Amniotic stem cell (primary cell): ENCODE results near the gene CCDC80.
"Not testable (repeated sequence)": the region's sequence is repeated elsewhere in the genome, so short reads cannot be mapped to it uniquely, and the experiment has no call there.

Source experiments
- DNase-seq: peaks from one replicate; lab custom pipeline; 2025; lab: John Stamatoyannopoulos, UW

CCDC80 gene

GRCh38 chr3:112583105-112583504, 57.8 kb downstream of the CCDC80 start:
- no peak for DNase-seq

- peak; percentile 24 for DNase-seq
Measured at GRCh38 chr3:112582244-112582874, 58.6 kb downstream of the CCDC80 start.

- DNase-seq: no peak
Measured at GRCh38 chr3:112579697-112580096, 61.2 kb downstream of the CCDC80 start.

- no peak for DNase-seq
Measured at GRCh38 chr3:112579232-112579631, 61.7 kb downstream of the CCDC80 start.

- DNase-seq: no peak
Measured at GRCh38 chr3:112572701-112573100, 68.2 kb downstream of the CCDC80 start.

GRCh38 chr3:112569265-112569664, 71.7 kb downstream of the CCDC80 start:
- no peak for DNase-seq

GRCh38 chr3:112568642-112569041, 72.3 kb downstream of the CCDC80 start:
- DNase-seq: no peak

- DNase-seq: no peak
Measured at GRCh38 chr3:112564940-112565305, 76.0 kb downstream of the CCDC80 start.

GRCh38 chr3:112564247-112564939, 76.5 kb downstream of the CCDC80 start:
- DNase-seq: not testable (repeated sequence)

- peak; percentile 96 for DNase-seq
Measured at GRCh38 chr3:112561734-112562529, 79.0 kb downstream of the CCDC80 start, which contains the start of the genes ATG3 and SLC35A5. TSS of gene ATG3 (minus strand) at chr3:112561962. CDS start at chr3:112561528, 434 bp downstream. TSS of gene SLC35A5 (plus strand) at chr3:112562045. CDS start at chr3:112563404, 1,359 bp downstream.

- no peak for DNase-seq
Measured at GRCh38 chr3:112561484-112561733, 79.5 kb downstream of the CCDC80 start.

- peak; percentile 89 for DNase-seq
Measured at GRCh38 chr3:112560721-112561483, 80.0 kb downstream of the CCDC80 start.

GRCh38 chr3:112560307-112560706, 80.6 kb downstream of the CCDC80 start:
- no peak for DNase-seq

- DNase-seq: no peak
Measured at GRCh38 chr3:112557976-112558375, 83.0 kb downstream of the CCDC80 start.

GRCh38 chr3:112555535-112556170, 85.3 kb downstream of the CCDC80 start:
- no peak for DNase-seq

- DNase-seq: no peak
Measured at GRCh38 chr3:112550859-112551258, 90.1 kb downstream of the CCDC80 start.
